K562 (cell line): ENCODE results near the gene ARAP1. TPM values are rescaled to one million over a fixed set of nuclear protein-coding genes. Genes with fewer than 3 reads are reported as not detected.

Source experiments
- ATAC-seq: fragments of 200-7000 bp; cut with Tn5 transposase; 3 replicates; pipeline ENCODE4 v1.9.1; 2020; ENCODE audit warnings: moderate library complexity
- BruUV-seq: library from RNA; stranded (reverse); fragments of 400-500 nt; replicated peaks from 2 replicates; lab custom pipeline; 2021; lab: Mats Ljungman, UMichigan
- CTCF ChIA-PET: fragments of 300-600 bp; formaldehyde crosslinking; extraction: SDS; loops from one replicate; lab custom pipeline; 2021; ENCODE audit warnings: low intra/inter-chr PET ratio; lab: Yijun Ruan, JAX
- POLR2A ChIA-PET: fragments of 300-600, 350-650 bp; sonication (Branson Sonifier 250); formaldehyde crosslinking; extraction: SDS; loops from one replicate; lab custom pipeline; 2021; ENCODE audit warnings: antibody characterized with exemption, inconsistent platforms; lab: Yijun Ruan, JAX
- DNase-seq, 4 experiments: peaks; one replicate each; pipeline versions ENCODE4 v3.0.0 to v3.0.0-alpha.2; 2011 to 2018; ENCODE audit warnings: low spot score in 3 of 4, mixed read lengths in 3 of 4; ENCODE audit errors: extremely low read depth in 1 of 4
- FAIRE-seq: peaks from 2 replicates; lab custom pipeline; 2011; peaks lifted over from hg19 to GRCh38; lab: Jason Lieb, UNC
- H2AFZ ChIP-seq: 2 replicates; pipeline ENCODE4 v1.6.0; 2011; ENCODE audit warnings: low read depth, low read length, control low read depth, inconsistent platforms
- H3K27ac ChIP-seq: fragments of 200-600 bp; 3 replicates; pipeline ENCODE4 v1.8.0; 2011; ENCODE audit warnings: low read depth, mild to moderate bottlenecking, control low read depth, inconsistent platforms, low read length, moderate library complexity, mixed read lengths; ENCODE audit errors: extremely low read depth
- H3K27me3 ChIP-seq, 2 experiments: fragments of 300-600 bp in 1 of 2; 2 replicates in 1 of 2; 3 replicates in 1 of 2; pipeline versions ENCODE4 v1.6.0 to v1.8.0; 2011; ENCODE audit warnings: inconsistent platforms in 2 of 2, low read length in 2 of 2, mild to moderate bottlenecking in 1 of 2, mixed read lengths in 1 of 2, moderate library complexity in 1 of 2; ENCODE audit not compliant: control insufficient read depth in 2 of 2, insufficient read depth in 2 of 2
- H3K36me3 ChIP-seq: fragments of 300-600 bp; 3 replicates; pipeline ENCODE4 v1.8.0; 2011; ENCODE audit warnings: mild to moderate bottlenecking, low read length, inconsistent platforms; ENCODE audit not compliant: control insufficient read depth, insufficient read depth
- H3K4me1 ChIP-seq, 2 experiments: fragments of 200-600 bp in 1 of 2; replicated peaks in 1 of 2; 2 replicates in 1 of 2; 3 replicates in 1 of 2; pipeline versions ENCODE4 v1.5.1 to v1.8.0; 2011; ENCODE audit warnings: inconsistent platforms in 2 of 2, low read length in 2 of 2, mild to moderate bottlenecking in 1 of 2, mixed read lengths in 1 of 2, moderate library complexity in 1 of 2; ENCODE audit not compliant: control insufficient read depth in 2 of 2, insufficient read depth in 2 of 2
- H3K4me2 ChIP-seq: 2 replicates; pipeline ENCODE4 v1.6.1; 2011; ENCODE audit warnings: low read length, control low read depth, inconsistent platforms, mixed read lengths; ENCODE audit not compliant: insufficient read depth
- H3K4me3 ChIP-seq: fragments of 200-600 bp; sonication (generic), shearing (Covaris generic); 2 replicates; pipeline ENCODE4 v1.5.1; 2016; ENCODE audit warnings: control low read depth, inconsistent platforms
- H3K79me2 ChIP-seq: fragments of 200-600 bp; 3 replicates; pipeline ENCODE4 v1.8.0; 2011; ENCODE audit warnings: low read length, inconsistent platforms; ENCODE audit not compliant: control insufficient read depth, insufficient read depth
- H3K9ac ChIP-seq, 2 experiments: 2 replicates each; pipeline versions ENCODE4 v1.6.0 to v1.6.1; 2011; ENCODE audit warnings: low read depth in 2 of 2, low read length in 2 of 2, control low read depth in 1 of 2, inconsistent platforms in 1 of 2, mild to moderate bottlenecking in 1 of 2, mixed read lengths in 1 of 2; ENCODE audit not compliant: insufficient read depth in 1 of 2
- H3K9me1 ChIP-seq: one replicate; pipeline ENCODE4 v1.6.0; 2011; ENCODE audit warnings: inconsistent platforms, mild to moderate bottlenecking, low read length, moderate library complexity; ENCODE audit not compliant: control insufficient read depth, insufficient read depth
- H3K9me3 ChIP-seq: replicated peaks from 2 replicates; pipeline ENCODE4 v1.5.1; 2011; ENCODE audit warnings: low read depth, low read length, inconsistent platforms; ENCODE audit not compliant: control insufficient read depth, insufficient read depth
- H4K20me1 ChIP-seq: replicated peaks from 2 replicates; pipeline ENCODE4 v1.6.1; 2011; ENCODE audit warnings: low read length, inconsistent platforms, mixed read lengths; ENCODE audit not compliant: control insufficient read depth, insufficient read depth
- CHCHD3 ChIP-seq: fragments of 250-450 bp; sonication (Bioruptor Pico); IDR thresholded peaks from 2 replicates; pipeline ENCODE4 v2.1.2; 2022; ENCODE audit warnings: mild to moderate bottlenecking
- HINFP ChIP-seq: fragments of 450-650 bp; conservative IDR thresholded peaks from 2 replicates; pipeline ENCODE4 v1.6.1; 2016; ENCODE audit warnings: missing genetic modification characterization, low read depth, mild to moderate bottlenecking, control low read depth, missing compliant biosample characterization
- HNRNPL ChIP-seq: fragments of 200-400 bp; formaldehyde crosslinking; IDR thresholded peaks from 2 replicates; pipeline ENCODE4 v1.6.1; 2017; ENCODE audit warnings: low read depth, mild to moderate bottlenecking, low read length
- KAT8 ChIP-seq: fragments of 450-650 bp; IDR thresholded peaks from 2 replicates; pipeline ENCODE4 v1.6.1; 2016; ENCODE audit warnings: low read depth, mild to moderate bottlenecking
- NFRKB ChIP-seq: fragments of 450-650 bp; IDR thresholded peaks from 2 replicates; pipeline ENCODE4 v1.6.1; 2016; ENCODE audit warnings: low read depth
- POLR2G ChIP-seq: fragments of 200-400 bp; formaldehyde crosslinking; IDR thresholded peaks from 2 replicates; pipeline ENCODE4 v1.6.1; 2017; ENCODE audit warnings: low read depth, mild to moderate bottlenecking, antibody characterized with exemption, low read length, moderate library complexity
- POLR3G ChIP-seq: IDR thresholded peaks from 2 replicates; pipeline ENCODE4 v1.6.1; 2011; ENCODE audit not compliant: insufficient read length, insufficient replicate concordance; ENCODE audit errors: extremely low read depth
- ZBTB33 ChIP-seq: sonication (generic); formaldehyde crosslinking; IDR thresholded peaks from 2 replicates; pipeline ENCODE4 v1.8.1; 2023; ENCODE audit warnings: mild to moderate bottlenecking, missing genetic modification reagents
- ZKSCAN8 ChIP-seq: fragments of 200-800 bp; sonication (Bioruptor generic); IDR thresholded peaks from 2 replicates; pipeline ENCODE4 v1.6.1; 2016; ENCODE audit warnings: missing genetic modification characterization, missing compliant biosample characterization
- WGBS: fragments of 100-300 bp; shearing (Covaris generic); methylation state at CpG from one replicate; pipeline ENCODE4 v1.1.6; 2016; ENCODE audit warnings: low coverage, mixed read lengths; ENCODE audit not compliant: insufficient coverage; ENCODE audit errors: missing lambda C conversion rate; 5-methylcytosine and 5-hydroxymethylcytosine counted together
- in situ Hi-C: fragments of 300-500 bp; cut with MboI; formaldehyde crosslinking; loops from 4 replicates; pipeline ENCODE4 v1.15.0; 2018; ENCODE audit warnings: inconsistent platforms, mixed read lengths
- intact Hi-C: fragments of 100-400 bp; cut with micrococcal nuclease; formaldehyde crosslinking; loops from 2 replicates; pipeline ENCODE4 v1.14.2; 2022
- polyA plus RNA-seq, 8 experiments: library from polyadenylated mRNA; depleted of rRNA in 4 of 8; stranded (reverse) in 5 of 8; unstranded in 3 of 8; fragments of >200 nt; fragmentation: Nextera tagmentation in 2 of 8; fragmentation: Illumina TruSeq in 1 of 8; extraction: Ambion mirVana in 2 of 8; extraction: Trizol in 1 of 8; gene quantifications; 2 replicates each; pipeline versions ENCODE4 v1.2.1 to v1.2.3, GENCODE V29; 2011 to 2014; ENCODE audit warnings: inconsistent platforms in 1 of 8, missing spikeins in 1 of 8
- total RNA-seq, 7 experiments: library from RNA; depleted of rRNA in 6 of 7; stranded (reverse); fragments of >200 nt in 6 of 7; fragmentation: Illumina TruSeq in 2 of 7; extraction: Trizol in 2 of 7; gene quantifications; 2 replicates each; pipeline versions ENCODE4 v1.2.1 to v1.2.3, GENCODE V29; 2011 to 2021; ENCODE audit warnings: low replicate concordance in 1 of 7
- TF ChIP-seq, protein P1 (sequence below): sonication (generic); formaldehyde crosslinking; IDR thresholded peaks from 2 replicates; pipeline ENCODE4 v1.8.0; 2022; ENCODE audit warnings: missing genetic modification reagents, mild to moderate bottlenecking, moderate library complexity, borderline replicate concordance

ARAP1 gene
- total and polyA plus RNA-seq, 9 of the 15 experiments (the other 6 are each of a cell fraction or from before 2014, with no cell fraction given), result 0.23 to 67.0 (median 24.6) TPM

DNA sequence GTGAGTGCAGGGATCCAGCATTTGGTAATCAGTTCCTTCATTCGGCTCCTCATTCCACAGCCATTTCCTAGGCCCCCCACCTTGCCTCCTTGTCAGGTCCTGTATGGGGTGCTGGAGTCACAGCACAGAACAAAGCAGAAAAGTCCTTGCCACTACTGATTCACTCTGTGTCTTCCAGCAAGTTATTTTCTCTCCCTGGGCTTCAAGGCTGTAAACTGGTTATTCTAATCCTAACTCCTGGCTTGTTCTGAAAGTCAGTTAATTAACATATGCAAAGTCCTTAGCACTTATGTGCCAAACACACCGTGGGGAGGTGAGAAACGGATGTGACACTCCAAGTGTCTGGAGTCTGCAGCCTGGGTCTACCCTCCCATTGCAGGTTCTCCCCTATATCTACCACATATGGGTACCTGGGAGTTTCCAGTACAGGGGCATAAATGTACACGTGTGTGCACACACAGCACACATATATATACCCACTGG, 47.4 kb downstream of the ARAP1 start (continued):
- TF ChIP-seq CHCHD3 (CRISPR knock-in tag), result no peak
- no peak for TF ChIP-seq KAT8
- no peak for TF ChIP-seq ZKSCAN8 (CRISPR knock-in tag)
- no peak for TF ChIP-seq NFRKB
- TF ChIP-seq HNRNPL, result no peak

DNA sequence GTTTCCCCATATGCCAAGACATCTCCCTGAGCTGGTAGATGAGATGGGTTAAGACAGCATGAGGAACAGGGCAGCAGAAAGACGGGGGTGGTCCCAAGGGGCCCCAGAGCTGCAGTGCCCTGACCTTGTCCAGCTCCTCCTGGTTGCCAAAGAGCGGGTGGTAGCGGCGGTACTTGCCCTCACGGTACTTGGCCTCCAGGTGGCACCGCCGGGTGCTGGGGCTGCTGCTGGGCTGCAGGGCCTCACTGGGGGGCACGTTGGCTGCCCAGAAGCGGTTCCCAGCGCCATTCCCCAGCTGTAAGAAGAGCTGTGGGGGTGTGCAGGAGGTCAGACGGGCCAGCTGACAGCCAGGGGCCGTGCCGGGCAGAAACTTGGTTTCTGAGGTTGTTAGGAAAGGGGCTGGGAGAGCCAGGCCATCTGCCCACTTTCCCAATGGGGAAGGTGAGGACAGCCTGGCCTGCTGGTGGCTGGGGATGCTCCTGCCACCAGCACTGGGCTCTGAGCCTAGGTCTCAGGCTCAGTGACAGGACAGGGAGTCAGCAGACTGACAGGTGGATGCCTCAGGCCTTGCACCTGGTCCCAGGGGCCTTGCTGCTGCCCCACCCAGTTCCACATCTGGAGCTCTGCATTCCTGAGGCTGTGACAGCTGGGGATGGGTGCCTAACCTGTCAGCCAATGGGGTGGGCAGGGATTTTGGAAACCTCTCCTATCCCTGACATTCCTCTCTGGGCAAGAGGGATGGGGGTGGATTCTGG, 48.0 kb downstream of the ARAP1 start:
- no peak overlapping the region for H3K4me2 ChIP-seq
- no peaks in the 10 kb centered on the region for H3K9me3 ChIP-seq
- H3K36me3 ChIP-seq, result peaks cover 86% of the 10 kb centered on the region; the same call in 2 of the 3 replicates
- ATAC-seq (no peak), DNase-seq (no peak), FAIRE-seq (no peak)
- no peaks in the 10 kb centered on the region for H4K20me1 ChIP-seq
- intact Hi-C loops, result no loop called here
- in situ Hi-C loops, result no loop called here
- H3K27ac ChIP-seq, result no peak overlapping the region
- ChIA-PET POLR2A (interaction anchor here (0.6 kb wide), 1 partner anchor 13 kb away, joined by 3 read pairs; no protein-coding TSS in a partner anchor), CTCF (interaction anchor here (0.6 kb wide), 1 partner anchor 105 kb away, joined by 3 read pairs; no protein-coding TSS in a partner anchor)
- H3K4me1 ChIP-seq, result peaks cover 0 to 32% of the 10 kb centered on the region in 2 experiments; a peak in 1 of 5 replicates
- no peak overlapping the region for H3K4me3 ChIP-seq
- no peak overlapping the region for H2AFZ ChIP-seq
- peak overlapping the region in 1 of 2 experiments; percentile 65; a peak in 2 of 4 replicates for H3K9ac ChIP-seq
- no peaks in the 10 kb centered on the region for H3K79me2 ChIP-seq
- 80% methylated on average over 10 of the region's 13 CpGs for WGBS
- TF ChIP-seq, protein P1, sequence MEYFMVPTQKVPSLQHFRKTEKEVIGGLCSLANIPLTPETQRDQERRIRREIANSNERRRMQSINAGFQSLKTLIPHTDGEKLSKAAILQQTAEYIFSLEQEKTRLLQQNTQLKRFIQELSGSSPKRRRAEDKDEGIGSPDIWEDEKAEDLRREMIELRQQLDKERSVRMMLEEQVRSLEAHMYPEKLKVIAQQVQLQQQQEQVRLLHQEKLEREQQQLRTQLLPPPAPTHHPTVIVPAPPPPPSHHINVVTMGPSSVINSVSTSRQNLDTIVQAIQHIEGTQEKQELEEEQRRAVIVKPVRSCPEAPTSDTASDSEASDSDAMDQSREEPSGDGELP (CRISPR knock-in tag), result peak; percentile 31; the same call in 1 of the 2 replicates
- TF ChIP-seq HINFP (tag), result no peak
- peak; percentile 86 for TF ChIP-seq ZBTB33 (CRISPR knock-in tag)
- no peak for TF ChIP-seq POLR3G
- TF ChIP-seq POLR2G, result peak; percentile 39; the same call in 1 of the 2 replicates
- no peaks in the 10 kb centered on the region for H3K9me1 ChIP-seq
- BruUV-seq, result no TSS peak
- no peaks in the 10 kb centered on the region for H3K27me3 ChIP-seq
